GM19240 (cell line): ENCODE data around the gene RFTN1.
A peak's percentile ranks its signal among the peaks of the same experiment; 100 is the strongest.

ENCODE experiments used
- DNase-seq: peaks from one replicate; pipeline ENCODE4 v3.0.0; 2011; ENCODE audit warnings: low spot score; ENCODE audit not compliant: insufficient read length

The RFTN1 gene

DNA sequence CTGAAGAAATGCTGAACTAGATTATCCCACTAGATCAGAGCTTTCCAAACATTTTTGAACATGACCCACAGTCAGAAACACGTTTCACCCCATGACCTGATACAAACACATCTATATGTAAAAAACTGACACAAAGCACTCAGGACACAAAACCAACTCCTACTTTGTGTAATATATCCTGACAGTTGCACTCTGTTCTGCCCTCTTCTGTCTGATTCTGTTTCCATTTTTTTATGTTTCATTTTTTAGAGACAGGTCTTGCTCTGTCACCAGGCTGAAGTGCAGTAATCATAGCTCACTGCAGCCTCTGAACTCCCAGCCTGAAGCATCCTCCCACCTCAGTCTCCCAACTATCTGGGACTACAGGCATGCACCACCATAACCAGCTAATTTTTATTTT lies 15.8 kb upstream of the RFTN1 start:
- DNase-seq: no peak

DNA sequence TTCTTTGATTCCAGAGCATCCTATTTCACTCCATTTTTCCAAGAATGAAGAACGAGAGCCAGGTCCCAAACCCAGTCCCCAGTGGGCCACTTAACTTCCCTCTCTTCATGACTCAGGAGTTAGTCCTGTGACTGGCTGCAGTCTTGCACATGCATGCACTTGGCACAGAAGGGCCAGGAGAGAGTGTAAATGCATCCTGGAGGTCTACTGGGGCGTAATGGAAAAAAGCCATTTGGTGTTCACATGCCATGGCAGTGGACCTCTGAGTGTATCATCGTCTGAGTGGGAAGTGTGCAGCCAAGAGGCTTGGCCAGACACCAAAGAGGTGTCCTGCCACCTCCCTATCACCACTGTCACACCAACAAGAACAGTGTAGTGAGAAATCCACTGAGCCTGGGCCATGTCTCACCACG lies 15.1 kb upstream of the RFTN1 start:
- no peak for DNase-seq

DNA sequence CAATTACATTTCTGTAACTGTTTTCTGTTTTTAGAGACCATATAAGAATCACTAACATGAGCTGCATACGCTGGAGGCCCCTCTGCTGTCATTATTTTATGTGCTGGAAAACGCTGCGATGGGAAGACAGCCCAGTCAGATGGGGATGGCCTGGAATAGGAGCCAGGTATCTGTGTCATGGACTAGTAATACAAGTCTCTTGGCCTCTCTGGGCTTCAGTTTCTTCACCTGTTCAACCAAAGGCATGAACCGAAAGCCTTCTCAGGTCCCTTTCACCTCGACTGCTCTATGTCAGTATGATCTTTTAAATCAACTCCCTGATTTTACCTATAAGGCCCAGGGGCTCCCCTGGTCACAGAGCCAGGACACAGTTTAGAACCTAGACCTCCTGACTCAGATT lies 14.6 kb upstream of the RFTN1 start:
- DNase-seq: no peak

DNA sequence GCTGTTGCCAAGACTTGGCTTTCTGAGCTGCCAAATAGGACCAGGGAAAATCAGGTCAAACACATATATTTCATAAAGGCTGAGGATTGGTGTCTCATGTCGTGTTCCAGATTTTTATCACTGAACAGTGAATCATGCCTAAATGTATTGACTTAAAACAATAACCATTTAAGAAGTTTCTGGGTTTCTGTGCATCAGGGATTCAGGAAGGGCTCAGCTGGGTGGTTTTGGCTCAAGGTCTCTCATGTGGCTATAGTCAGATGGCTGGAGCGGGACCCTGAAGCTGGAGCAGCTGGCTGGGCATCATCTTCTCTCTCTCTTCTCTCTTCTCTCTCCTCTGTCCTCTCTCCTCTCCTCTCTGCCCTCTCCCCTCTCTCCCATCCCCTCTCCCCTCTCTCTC lies 10.7 kb upstream of the RFTN1 start:
- no peak for DNase-seq

DNA sequence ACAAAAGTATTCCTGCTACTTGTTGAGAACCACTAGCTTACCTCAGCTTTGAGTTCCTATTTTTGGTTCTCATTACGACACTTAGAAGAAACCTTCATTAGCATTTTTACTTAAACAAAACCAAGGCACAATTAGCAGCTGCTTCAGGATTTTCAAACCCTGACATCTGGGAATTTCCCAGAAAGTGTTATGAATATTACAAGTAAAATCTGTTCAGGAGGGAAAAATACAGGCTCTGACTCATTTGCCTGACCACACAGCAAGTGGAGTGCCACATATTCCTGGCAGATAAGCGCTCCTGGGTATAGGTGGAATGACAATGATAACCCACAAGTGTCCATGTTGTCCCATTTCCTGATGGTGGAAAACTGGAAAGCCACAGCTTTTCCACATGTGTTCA lies 10.3 kb upstream of the RFTN1 start:
- DNase-seq: no peak

DNA sequence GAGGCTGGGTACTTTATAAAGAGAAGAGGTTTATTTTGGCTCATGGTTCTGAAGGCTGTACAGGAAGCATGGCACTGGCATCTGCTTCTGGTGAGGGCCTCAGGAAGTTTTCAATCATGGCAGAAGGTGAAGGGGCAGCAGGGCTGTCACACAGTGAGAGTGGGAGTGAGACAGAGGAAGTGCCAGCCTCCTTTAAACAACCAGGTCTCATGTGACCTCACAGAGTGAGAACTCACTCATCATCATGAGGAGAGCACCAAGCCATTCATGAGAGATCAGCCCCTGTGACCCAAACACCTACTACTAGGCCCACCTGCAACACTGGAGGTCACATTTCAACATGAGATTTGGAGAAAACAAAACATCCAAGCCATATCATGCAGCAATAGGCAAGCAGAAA lies 9.3 kb upstream of the RFTN1 start:
- DNase-seq: no peak

DNA sequence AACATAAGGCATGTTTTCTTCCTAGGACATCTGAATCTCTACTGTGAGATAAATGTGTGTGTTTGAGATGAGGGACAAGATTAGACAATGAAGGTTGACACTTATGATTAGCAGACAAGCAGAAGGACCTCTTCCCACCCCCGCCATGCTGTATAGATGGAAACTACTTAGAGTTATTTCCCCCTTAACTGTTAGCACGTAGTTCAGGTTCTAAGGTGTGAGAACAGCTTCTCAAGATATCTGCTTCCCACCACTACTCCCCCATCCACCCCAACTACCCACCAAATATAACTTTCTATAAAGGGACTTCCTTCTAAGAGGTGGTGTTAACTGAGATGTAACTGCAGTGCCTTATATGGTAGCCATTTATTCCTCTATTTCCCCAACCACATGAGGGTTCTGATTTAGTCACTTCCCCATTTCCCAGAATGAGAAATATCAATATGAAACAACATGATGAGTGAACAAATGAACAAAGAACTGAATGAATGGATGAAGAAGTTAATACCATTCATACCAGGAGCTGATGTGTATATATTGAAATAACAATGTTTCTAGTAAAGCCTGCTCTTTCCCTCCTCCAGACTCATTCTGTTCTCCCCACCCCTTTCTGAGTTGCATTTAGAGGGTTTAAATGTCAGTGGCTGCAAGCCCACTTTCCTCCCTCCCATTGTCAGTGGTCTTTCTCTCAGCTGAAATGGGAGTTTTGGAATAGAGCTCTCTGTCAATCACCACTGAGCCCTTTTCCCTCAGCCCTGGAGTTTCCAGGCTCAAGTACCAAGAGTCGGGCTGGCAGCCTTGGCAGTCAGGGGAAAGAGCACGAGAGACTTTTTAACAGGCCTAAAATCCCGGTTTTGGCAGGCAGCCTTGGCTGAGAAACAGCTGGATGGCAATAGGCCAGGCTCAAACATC lies 7.7 kb upstream of the RFTN1 start:
- no peak for DNase-seq

DNA sequence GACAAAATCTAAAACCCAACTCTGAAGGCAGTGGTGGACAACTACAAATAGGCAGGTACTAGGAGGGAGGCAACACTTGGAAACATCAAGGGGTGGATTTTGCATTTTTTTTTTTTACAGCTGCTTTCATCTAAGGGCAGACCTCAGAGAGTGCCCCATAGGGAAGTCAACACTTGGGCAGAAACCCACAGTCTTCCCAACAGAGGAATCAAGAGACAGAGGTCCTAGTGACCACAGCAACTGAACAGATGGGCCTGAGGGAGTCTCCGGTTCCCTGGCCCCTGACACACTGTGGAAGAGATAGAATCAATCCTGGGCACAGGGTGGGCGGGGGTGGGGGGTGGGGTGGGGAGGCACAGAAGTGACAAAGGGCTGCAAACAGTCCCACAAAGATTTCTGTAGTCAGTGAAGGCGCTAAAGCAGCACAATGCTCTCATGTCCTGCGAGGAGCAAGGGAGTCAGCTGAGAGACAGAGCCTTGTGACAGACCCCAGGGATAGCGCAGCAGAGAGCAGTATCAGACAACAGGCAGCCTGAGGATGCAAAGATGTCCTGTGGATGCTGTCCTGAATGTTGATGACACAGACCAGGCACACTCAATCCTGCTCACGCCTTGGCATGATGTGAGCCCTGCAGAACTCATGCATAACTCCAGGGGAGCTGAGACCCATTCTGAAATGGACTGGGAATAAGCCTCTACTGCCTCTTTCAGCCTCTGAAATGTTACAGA lies 6.9 kb upstream of the RFTN1 start:
- DNase-seq: no peak

DNA sequence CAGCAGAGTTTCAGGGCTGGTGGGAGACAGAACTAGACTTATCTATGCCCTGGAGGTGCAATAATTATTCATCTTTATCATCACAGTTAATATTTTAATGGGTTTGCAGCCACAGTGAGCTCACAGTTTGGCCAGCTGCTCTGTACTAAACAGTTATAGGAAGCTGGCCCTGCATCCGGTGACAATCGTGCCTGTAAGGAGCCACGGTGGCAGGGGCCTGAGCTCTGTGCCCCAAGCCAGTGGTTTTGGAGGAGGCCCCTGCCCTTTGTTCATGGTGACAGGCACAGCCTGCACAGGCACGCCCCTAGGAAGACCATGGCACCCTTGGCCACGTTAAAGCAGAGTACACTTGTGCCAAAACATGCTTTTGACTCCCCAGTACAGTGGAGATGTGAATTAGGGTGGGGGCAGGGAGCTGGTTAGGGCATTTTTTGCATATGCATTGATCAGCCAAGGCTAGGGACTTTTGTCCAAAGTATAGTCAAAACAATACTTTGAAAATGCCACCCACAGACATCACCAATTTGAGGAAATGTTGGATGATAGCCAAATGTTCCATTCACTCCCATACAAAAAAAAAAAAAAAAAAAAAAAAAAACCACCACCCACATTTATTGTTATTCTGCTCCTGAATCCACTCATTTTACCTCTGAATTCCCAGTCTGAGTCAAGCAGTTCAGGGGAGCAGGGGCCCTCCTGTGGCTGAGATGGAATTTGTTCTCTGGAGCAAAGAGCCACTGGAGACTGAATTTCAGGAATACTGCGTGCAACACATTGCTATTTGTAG lies 3.4 kb upstream of the RFTN1 start:
- DNase-seq: no peak

DNA sequence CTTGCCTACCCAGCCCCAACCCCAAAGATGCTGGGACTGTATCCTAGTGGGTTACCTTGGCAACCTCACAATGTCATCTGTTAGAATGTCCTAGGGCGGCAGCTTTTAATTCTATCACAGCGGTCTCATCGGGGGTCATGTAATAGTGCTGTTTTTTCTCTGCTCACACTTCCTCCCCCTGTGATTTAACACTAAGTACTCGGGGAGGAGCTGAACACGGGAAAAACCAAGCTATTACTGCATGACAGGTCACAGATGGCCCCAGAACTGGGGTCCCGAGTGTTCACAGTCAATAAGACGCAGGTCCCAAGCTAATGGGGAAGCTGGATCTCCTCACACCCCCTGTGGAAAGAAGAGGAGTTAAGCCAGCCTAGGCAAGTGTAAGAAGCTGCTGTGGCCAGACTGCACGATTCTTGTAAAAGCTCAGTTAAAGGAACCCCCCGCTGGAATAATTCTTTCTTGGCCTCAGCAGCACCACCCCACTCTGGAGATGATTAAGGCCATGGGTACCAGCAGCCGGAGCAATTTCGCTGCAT lies 2.5 kb upstream of the RFTN1 start:
- no peak for DNase-seq

DNA sequence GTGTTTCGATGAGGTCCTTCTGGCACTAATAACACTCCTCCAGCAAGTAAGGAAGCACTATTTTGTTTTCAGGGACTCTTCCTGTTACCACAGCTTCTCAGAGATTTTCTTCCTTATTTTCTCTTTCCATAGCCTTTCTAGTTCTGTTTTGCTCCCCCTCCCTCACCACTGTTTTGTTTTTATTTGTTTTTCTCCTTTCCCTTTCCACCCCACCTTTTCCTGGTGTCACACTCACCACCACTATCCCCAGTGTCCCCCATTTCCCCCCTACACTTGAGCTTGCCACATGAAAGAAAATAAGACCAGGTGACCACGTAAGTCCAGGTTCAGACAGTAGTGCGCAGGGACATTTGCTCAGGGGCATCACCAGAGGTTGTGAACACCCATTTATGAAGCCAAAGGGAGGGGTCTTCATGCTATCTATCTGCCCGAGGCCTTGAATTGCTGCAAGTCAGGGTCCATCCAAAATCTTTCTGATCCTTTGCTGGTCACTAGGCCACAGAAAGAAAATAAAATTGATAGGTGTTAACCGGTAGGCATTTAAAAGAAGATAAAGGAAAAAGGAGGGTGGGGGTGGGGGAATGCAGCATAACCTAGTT lies 1.4 kb upstream of the RFTN1 start:
- DNase-seq: no peak

DNA sequence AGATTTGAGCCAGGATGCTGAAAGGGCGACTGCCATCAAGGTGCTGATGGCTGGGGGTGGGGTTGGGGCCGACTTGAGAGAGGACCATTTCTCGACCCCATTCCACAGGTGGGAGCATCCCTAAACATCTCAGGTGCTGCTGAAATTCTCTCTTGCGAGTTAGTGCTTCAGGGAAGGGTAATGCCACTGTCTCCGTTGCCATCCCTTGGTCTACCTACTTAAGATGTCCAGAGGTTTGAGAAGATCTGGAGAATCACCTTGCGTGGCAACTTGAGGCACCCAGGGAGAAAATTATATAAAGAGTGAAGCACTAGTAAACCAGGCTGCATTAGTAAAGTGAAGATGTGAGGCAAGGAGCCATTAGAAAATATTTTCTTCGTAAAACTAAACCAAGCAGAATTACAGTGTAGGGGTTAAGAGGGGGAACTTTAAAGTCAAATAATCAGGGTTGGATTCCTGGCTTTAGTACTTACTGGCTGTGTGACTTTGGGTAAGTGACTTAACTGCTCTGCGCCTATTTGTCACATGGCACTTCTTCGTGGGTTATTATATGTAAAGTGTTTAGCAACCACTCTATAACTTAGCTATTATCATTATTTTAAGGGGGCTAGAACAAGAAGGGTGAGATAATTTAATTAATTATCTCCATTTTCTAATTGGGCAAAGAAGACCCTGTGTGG lies 662 bp upstream of the RFTN1 start:
- no peak for DNase-seq

DNA sequence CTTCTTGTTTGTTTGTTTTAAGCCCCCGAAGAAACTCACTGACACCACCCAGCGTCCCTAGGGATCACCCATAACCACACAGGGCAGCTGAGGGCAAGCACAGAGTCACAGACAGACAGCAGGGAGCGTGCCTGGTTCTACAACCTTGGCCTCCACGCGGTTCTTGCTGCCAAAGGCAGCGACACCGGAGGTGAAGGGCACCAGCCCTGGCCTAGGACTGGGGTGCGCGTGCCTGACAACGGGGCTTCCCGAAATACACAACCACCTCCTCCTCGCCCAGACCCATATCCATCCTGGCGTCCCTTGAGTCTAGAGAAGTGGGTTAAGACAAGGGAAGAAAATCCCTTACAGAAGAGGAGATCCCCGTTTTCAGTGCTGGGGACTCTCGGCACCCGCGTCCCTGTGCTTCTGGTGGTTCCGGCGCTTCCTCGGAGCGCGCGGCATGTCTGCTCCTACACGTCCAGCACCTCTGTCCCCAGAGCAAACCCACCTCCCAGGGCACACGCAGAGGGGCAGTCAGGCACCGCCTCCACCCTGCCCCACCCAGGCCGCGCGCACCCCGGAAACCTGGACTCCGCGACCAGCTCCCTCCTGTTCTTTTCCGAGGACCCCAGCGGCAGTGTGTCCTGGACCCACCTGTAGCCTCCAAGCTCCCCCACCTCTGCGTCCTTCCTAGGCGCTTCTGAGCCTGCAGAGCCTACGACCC lies 911 bp downstream of the RFTN1 start:
- DNase-seq: no peak

DNA sequence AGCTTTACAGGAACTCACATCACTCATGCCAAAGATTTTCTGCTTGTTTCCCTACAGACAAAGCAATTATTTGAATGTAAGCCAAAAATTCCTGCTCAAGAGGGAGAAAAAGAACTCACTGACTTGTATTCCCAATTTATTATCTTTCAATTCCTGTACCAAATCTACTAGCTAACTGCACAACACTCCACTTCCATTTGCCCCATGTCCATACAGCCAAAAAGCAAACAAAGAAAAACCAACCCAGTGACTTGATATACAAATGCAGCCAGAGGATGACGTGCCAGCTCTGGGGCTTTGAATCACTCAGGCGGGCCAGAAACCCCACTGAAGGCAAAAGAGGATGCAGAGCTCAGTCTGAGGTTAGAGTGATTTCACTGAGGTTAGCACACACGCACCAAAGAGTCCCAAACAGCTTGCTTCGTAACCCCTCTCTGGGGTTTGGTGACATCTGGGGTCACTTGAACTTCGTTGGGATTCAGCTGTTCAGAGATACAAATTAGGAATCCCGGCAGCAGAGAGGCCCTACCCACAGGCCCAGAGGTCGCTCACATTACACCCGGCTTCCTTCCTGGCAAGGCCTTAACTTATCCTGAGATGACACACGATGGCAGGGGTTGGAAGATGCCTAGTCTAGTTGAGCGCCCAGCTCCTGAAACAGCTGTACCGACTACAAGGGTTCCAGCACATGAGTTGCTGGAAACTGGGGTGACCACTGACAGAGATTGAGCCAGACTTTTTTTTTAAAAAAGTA lies 1.6 kb downstream of the RFTN1 start:
- DNase-seq: peak; percentile 62

DNA sequence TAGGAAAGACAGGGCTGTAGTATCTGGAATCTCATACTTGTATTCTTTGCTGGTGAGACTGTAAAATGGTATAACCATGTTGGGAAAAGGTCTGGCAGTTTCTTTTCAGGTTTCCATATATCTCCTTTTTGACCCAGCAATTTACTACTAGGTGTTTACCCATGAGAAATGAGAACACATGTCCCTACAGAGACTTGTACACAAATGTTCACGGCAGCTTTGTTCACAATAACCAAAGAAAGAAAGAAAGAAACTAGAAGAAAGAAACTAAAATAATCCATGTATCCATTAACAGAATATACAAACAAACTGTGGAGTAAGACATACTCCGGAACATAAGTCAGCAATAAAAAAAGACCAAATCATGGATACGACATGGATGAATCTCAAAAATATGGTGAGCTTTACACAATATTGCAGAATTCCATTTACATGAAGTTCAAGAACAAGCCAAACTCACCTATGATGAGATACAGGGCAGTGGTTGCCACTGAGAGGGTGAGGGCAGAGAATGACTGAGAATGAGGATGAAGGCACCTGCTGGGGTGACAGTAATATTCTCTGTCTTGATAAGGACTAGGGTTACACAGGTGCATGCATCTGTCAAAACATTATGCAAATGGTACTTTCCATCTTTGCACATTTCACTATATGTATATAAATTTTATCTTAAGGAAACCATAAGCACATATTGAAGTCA lies 2.7 kb downstream of the RFTN1 start:
- no peak for DNase-seq

DNA sequence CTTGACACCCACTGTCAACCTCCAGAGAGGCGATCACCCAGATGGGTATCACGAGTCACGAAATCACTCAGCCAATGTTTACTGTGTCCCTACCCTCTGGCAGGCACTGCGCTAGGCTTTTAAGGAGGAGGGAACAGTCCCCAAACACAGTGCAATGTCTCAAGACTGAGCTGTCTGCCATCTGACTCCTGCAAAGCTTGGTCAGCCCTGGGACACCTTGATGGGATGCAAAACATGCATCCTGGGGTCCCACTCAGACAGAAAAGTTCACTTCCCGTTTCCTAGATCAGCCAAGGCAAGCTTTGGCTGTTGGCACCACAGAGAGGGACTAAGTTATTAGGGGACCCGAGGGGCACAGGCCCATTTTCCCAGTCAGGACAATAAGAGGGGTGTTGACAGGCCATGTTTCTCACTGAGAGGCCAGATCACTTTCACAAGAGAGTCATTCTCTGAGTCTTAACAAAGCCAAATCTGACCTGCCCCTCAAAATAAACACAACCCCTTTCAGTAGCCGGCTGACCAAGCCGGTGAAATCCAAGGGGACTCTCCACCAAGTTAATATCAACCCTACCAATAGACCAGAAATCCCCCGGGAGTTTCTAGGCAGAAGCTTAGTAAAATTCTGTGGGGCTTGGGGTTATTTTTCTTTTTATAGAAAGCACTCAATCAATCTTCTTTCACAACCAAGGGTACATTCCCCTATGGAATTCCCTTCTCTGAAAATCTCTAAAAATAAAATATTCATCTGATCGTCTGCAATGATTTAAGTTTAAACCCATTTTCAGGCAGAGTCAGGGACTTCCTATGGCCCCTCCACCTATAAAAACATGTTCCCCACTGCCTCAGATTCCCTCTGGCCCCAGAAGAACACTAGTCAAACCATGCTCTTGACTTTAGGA lies 3.5 kb downstream of the RFTN1 start:
- DNase-seq: no peak

DNA sequence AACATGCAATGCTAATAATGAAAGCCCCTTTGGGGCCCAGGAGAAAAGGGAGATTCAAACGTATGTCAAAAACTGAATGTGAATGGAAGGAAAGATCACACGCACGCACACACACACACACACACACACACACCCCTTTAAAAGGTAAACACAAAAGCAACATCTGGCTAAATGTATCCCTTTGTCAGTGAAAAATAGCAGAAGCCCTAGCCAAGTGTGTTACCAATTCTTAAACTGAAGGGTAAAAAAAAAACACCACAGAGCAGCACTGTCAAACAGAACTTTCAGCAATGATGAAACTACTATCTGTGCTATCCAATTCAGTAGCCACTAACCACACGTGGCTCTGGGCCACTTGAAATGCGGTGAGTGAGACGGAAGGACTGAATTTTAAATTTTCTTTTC lies 4.9 kb downstream of the RFTN1 start:
- no peak for DNase-seq

DNA sequence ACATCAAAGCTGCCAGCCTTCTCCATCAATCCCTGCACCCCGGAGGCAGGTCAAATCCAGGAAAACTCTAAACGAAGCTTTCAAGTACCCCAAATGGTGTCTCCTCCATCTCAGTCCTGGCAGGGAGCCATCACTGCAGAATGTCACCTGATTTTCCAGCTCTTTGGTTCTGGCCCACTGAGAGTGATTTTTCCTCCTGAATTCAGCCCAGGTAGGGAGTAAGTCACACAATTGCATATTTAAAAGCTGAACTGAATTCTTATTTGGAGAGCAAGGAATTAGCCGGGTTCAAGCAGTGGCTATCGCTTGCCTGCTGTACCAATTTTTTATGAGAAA lies 5.3 kb downstream of the RFTN1 start:
- no peak for DNase-seq
